Suprapubic skin (tissue), 4 donors: Measurements from ENCODE around the gene XYLT1. TPM values are rescaled to one million over a fixed set of nuclear protein-coding genes. Genes with fewer than 3 reads are reported as not detected.

Experiments
- DNase-seq, 2 donors: peaks; one replicate each; pipeline ENCODE4 v3.0.0-alpha.2; 2019; ENCODE audit warnings: low spot score in 2 of 2
- H3K27ac ChIP-seq: fragments of 200-600 bp; sonication (generic); one replicate; pipeline ENCODE4 v1.5.1; 2019
- H3K27me3 ChIP-seq: fragments of 200-600 bp; sonication (generic); one replicate; pipeline ENCODE4 v1.5.1; 2019
- H3K36me3 ChIP-seq: fragments of 200-600 bp; sonication (generic); one replicate; pipeline ENCODE4 v1.5.1; 2019
- H3K4me1 ChIP-seq: fragments of 200-600 bp; sonication (generic); one replicate; pipeline ENCODE4 v1.5.1; 2019
- H3K4me3 ChIP-seq: fragments of 200-600 bp; sonication (generic); one replicate; pipeline ENCODE4 v1.5.1; 2019; ENCODE audit warnings: mild to moderate bottlenecking
- H3K9me3 ChIP-seq: fragments of 200-600 bp; sonication (generic); one replicate; pipeline ENCODE4 v1.5.1; 2019
- CTCF ChIP-seq, 2 donors: fragments of 200-600 bp in 1 of 2; fragments of 450-650 bp in 1 of 2; sonication (generic) in 1 of 2; IDR thresholded peaks; one replicate each; pipeline ENCODE4 v1.5.1; 2016 to 2019; ENCODE audit warnings: antibody characterized with exemption in 2 of 2, mild to moderate bottlenecking in 1 of 2, moderate library complexity in 1 of 2
- EP300 ChIP-seq: sonication (generic); formaldehyde crosslinking; IDR thresholded peaks from one replicate; pipeline ENCODE4 v1.6.1; 2017; ENCODE audit warnings: antibody characterized with exemption
- POLR2A ChIP-seq, 2 donors: fragments of 450-650 bp; IDR thresholded peaks; one replicate each; pipeline ENCODE4 v1.6.1; 2017; ENCODE audit warnings: antibody characterized with exemption in 2 of 2, mild to moderate bottlenecking in 2 of 2, moderate library complexity in 2 of 2
- POLR2AphosphoS5 ChIP-seq, 3 donors: sonication (generic); formaldehyde crosslinking; IDR thresholded peaks; one replicate each; pipeline ENCODE4 v1.6.1; 2017; ENCODE audit warnings: antibody characterized with exemption in 3 of 3
- WGBS: methylation state at CpG from one replicate; pipeline ENCODE4 v1.1.5; 2018; 5-methylcytosine and 5-hydroxymethylcytosine counted together
- total RNA-seq, 4 donors: library from RNA; depleted of rRNA; stranded (reverse); fragments of >200 nt; gene quantifications; one replicate each; pipeline ENCODE4 v1.1.0, GENCODE V29; 2016

XYLT1 gene
- total RNA-seq, 4 donors from 2014 or later, result 23.5 to 30.6 (median 25.7) TPM

DNA sequence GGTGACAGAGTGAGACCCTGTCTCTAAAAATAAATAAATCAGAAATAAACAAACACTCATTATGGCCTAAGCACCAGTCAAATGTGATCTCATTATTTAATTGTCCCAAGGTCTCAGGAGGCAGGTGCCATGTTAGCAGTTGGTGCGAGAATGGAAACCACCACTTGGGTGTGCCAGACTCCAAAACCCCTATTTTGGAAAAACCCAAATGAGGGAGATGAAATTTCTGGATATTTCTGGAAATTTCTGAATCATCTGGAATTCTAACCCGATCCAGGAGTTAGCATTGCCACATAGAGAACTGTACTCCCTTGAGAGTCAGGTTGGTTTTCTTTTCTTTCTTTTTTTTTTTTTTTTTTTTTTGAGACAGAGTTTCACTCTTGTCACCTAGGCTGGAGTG, 264.0 kb downstream of the XYLT1 start:
- no peaks in the 10 kb centered on the region for H3K36me3 ChIP-seq
- no peak overlapping the region for H3K4me3 ChIP-seq
- no peaks in the 10 kb centered on the region for H3K27me3 ChIP-seq
- H3K9me3 ChIP-seq, result no peaks in the 10 kb centered on the region
- no peak for DNase-seq
- H3K4me1 ChIP-seq, result peaks cover 12% of the 10 kb centered on the region
- no peak overlapping the region for H3K27ac ChIP-seq
- 69% methylated on average over 2 of the region's 2 CpGs for WGBS
- TF ChIP-seq POLR2AphosphoS5 (IDR thresholded peaks at IDR 0.05) (no peak), POLR2A (IDR thresholded peaks at IDR 0.05) (no peak), CTCF (IDR thresholded peaks at IDR 0.05) (no peak), EP300 (no peak)

DNA sequence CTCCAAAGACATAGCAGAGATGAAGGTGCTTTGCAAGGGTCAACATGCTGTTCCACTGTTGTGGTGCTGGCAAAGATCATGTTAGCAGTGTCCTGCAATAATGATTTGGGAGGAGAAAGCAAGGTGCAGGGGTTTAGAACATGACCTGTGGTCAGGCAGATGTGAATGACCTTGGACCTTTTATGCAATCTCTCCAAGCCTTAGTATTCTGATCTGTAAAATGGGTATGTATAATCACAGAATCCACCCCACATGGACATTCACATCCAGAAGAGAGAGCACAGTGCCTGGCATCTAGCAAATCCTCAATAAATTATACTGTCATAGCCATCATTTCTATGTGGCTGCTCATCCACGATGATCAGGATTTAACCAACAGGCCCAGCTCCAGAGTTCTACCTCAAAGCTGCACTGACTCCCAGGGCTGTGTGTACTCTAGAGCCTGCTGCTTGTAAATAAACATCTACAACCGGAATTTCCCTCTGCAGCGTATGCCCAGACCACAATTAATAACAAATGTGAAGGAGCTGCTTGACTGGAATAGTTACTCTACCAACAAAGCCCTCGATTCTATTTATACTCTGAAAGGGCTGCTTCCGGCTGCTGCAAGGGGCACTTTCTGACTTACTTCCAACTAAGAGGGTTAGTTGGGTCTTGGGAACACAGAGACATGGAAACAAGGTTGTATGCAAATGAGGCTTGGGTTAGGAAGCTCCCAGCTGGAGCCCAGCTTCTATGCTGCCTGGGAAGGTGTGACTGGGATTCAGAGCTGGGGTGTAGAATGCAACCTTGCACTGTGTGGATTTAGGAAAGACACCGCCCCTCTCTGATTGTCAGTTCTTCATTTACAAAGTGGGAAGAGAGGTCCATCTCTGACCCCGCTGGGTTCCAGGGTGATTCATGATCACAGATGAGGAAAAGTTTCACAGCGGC, 265.2 kb downstream of the XYLT1 start:
- no peaks in the 10 kb centered on the region for H3K9me3 ChIP-seq
- peaks cover 12% of the 10 kb centered on the region for H3K4me1 ChIP-seq
- no peak overlapping the region for H3K4me3 ChIP-seq
- H3K27me3 ChIP-seq, result no peaks in the 10 kb centered on the region
- TF ChIP-seq CTCF (IDR thresholded peaks at IDR 0.05), result no peak
- no peak for TF ChIP-seq POLR2AphosphoS5 (IDR thresholded peaks at IDR 0.05)
- no peak for TF ChIP-seq POLR2A (IDR thresholded peaks at IDR 0.05)
- no peak for TF ChIP-seq EP300
- DNase-seq, result no peak
- H3K36me3 ChIP-seq, result no peaks in the 10 kb centered on the region
- H3K27ac ChIP-seq, result no peak overlapping the region
- WGBS, result 44% methylated on average over 8 of the region's 8 CpGs

DNA sequence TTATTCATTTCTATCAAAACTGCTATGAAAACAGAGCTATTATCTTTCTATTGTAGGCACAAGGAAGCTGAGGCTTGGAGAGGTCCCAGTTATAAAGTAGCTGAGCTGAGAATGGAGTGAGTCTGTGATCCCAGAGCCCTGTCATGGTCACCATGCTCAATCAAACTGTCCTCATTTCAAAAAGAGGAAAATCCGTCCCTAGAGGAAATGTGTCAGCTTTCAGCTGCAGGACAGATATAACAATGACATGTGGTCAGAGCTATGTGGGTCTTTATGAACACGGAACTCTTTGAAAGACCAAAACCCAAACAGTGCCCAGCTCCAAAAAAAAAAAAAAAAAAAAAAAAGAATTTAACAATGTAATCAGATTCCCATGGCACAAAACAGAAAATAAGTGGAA, 266.1 kb downstream of the XYLT1 start:
- Histone ChIP-seq H3K9me3 (no peaks in the 10 kb centered on the region), H3K27ac (no peak overlapping the region), H3K4me1 (peaks cover 12% of the 10 kb centered on the region), H3K4me3 (no peak overlapping the region), H3K27me3 (no peaks in the 10 kb centered on the region), H3K36me3 (peaks cover 8% of the 10 kb centered on the region)
- WGBS, result 73% methylated on average over 2 of the region's 2 CpGs
- DNase-seq, result no peak
- no peak for TF ChIP-seq POLR2A (IDR thresholded peaks at IDR 0.05)
- TF ChIP-seq CTCF (IDR thresholded peaks at IDR 0.05), result no peak
- TF ChIP-seq POLR2AphosphoS5 (IDR thresholded peaks at IDR 0.05), result no peak
- TF ChIP-seq EP300, result no peak

- H3K27me3 ChIP-seq, result no peaks in the 10 kb centered on the region
- WGBS, result 82% methylated on average over 2 of the region's 2 CpGs
- no peak overlapping the region for H3K27ac ChIP-seq
- H3K4me1 ChIP-seq, result peaks cover 12% of the 10 kb centered on the region
- H3K9me3 ChIP-seq, result no peaks in the 10 kb centered on the region
- no peak for DNase-seq
- peaks cover 12% of the 10 kb centered on the region for H3K36me3 ChIP-seq
- H3K4me3 ChIP-seq, result no peak overlapping the region
- no peak for TF ChIP-seq POLR2A (IDR thresholded peaks at IDR 0.05)
- TF ChIP-seq POLR2AphosphoS5 (IDR thresholded peaks at IDR 0.05), result no peak
- no peak for TF ChIP-seq CTCF (IDR thresholded peaks at IDR 0.05)
- no peak for TF ChIP-seq EP300
These were observed 266.6 kb downstream of the XYLT1 start for GRCh38 chr16:17204206-17204605.

DNA sequence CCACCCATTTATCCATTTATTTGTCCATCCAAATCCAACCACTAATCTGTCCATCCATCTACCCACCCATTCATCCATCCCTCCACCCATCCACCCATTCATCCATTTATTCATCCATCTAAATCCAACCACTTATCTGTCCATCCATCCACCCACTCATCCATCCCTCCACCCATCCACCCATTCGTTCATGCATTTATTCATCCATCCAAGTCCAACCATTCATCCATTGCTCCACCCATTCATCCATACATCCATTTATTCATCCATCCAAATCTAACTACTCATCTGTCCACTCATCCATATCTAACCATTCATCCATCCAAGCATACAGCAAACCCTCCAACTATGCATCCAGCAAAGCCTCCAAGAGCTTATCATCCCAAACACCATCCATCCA, 267.3 kb downstream of the XYLT1 start:
- DNase-seq, result no peak
- Histone ChIP-seq H3K4me1 (peaks cover 12% of the 10 kb centered on the region), H3K4me3 (no peak overlapping the region), H3K27ac (no peak overlapping the region), H3K27me3 (no peaks in the 10 kb centered on the region), H3K36me3 (peaks cover 17% of the 10 kb centered on the region), H3K9me3 (no peaks in the 10 kb centered on the region)
- 90% methylated on average over 1 of the region's 1 CpG for WGBS
- TF ChIP-seq POLR2A (IDR thresholded peaks at IDR 0.05) (no peak), CTCF (IDR thresholded peaks at IDR 0.05) (no peak), POLR2AphosphoS5 (IDR thresholded peaks at IDR 0.05) (no peak), EP300 (no peak)
